Measurements from ENCODE around the gene AUTS2.

The AUTS2 gene

DNA sequence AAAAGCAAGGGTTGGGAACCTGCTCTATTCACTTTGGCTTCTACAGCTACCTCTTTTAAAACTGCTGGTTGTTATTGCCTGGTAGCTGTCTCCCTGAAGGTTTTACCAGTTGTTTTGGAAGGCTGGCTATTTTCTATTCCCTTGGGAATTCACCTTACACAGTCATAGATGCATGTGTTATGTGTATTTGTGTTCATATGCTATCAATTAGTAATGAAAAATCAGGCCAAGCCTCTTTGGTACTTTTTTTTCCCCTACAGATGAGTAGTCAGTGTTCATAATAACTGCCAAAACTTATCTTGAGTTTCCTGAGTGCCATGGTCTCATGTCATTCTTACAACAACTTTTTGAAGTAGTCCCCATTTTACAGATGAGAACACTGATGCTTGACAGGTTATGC lies 795.7 kb downstream of the AUTS2 start:
- no peak for DNase-seq (ENCODE audit: extremely low spot score)
- CTCF ChIA-PET: interaction anchor here (0.7 kb wide), 1 partner anchor 24 kb away, joined by 3 read pairs; no protein-coding TSS in a partner anchor
- TF ChIP-seq ZNF384 (IDR thresholded peaks at IDR 0.05) (no peak), FOXK2 (IDR thresholded peaks at IDR 0.05) (no peak), ELF4 (IDR thresholded peaks at IDR 0.05) (no peak), L3MBTL2 (conservative IDR thresholded peaks at IDR 0.05) (no peak), TARDBP (IDR thresholded peaks at IDR 0.05) (no peak), LEF1 (IDR thresholded peaks at IDR 0.05; ENCODE audit: borderline replicate concordance) (no peak), FOXM1 (IDR thresholded peaks at IDR 0.05; ENCODE audit: borderline replicate concordance) (no peak), HDGF (IDR thresholded peaks at IDR 0.05; ENCODE audit: borderline replicate concordance) (no peak), SP1 (IDR thresholded peaks at IDR 0.05) (no peak), ARNT (IDR thresholded peaks at IDR 0.05) (no peak), SUZ12 (IDR thresholded peaks at IDR 0.05) (no peak), FOXA1 (IDR thresholded peaks at IDR 0.05) (no peak), BHLHE40 (IDR thresholded peaks at IDR 0.05; ENCODE audit: borderline replicate concordance) (no peak), CTBP1 (IDR thresholded peaks at IDR 0.05; ENCODE audit: borderline replicate concordance) (no peak), NFRKB (IDR thresholded peaks at IDR 0.05) (no peak)
- TF ChIP-seq, protein P1, sequence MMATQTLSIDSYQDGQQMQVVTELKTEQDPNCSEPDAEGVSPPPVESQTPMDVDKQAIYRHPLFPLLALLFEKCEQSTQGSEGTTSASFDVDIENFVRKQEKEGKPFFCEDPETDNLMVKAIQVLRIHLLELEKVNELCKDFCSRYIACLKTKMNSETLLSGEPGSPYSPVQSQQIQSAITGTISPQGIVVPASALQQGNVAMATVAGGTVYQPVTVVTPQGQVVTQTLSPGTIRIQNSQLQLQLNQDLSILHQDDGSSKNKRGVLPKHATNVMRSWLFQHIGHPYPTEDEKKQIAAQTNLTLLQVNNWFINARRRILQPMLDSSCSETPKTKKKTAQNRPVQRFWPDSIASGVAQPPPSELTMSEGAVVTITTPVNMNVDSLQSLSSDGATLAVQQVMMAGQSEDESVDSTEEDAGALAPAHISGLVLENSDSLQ (IDR thresholded peaks at IDR 0.05): no peak
- POLR2A ChIA-PET: no interaction called here

DNA sequence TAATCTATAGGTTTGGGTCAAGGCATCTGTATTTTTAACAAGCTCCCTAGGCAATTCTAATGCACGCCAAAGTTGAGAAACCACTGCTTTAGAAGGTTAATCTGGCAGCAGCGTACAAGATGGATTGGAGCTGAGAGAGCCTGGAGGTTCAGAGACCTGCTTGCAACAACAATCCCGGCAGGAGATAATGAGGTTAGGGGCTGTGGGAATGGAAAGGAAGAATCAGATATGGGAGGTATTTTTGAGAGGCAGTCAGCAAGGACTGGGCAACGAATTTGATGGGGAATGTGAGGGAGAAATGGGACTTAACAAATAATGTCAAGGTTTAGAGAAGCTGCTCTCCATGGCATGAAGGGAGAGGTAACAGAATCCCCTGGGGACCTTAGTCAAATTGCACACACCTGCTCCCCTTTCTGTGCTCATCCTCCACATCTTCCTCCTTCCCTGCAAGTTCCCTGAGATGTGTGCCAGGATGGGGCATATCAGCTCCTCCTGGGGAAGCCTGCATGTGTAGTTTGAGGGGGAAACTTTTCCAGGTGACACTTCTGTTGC lies 802.6 kb downstream of the AUTS2 start:
- no peak for DNase-seq (ENCODE audit: extremely low spot score)
- TF ChIP-seq SP1 (IDR thresholded peaks at IDR 0.05): no peak
- TF ChIP-seq L3MBTL2 (conservative IDR thresholded peaks at IDR 0.05): no peak
- no peak for TF ChIP-seq CTBP1 (IDR thresholded peaks at IDR 0.05; ENCODE audit: borderline replicate concordance)
- TF ChIP-seq FOXA1 (IDR thresholded peaks at IDR 0.05): no peak
- TF ChIP-seq ELF4 (IDR thresholded peaks at IDR 0.05): no peak
- no peak for TF ChIP-seq TARDBP (IDR thresholded peaks at IDR 0.05)
- no peak for TF ChIP-seq ZNF384 (IDR thresholded peaks at IDR 0.05)
- no peak for TF ChIP-seq HDGF (IDR thresholded peaks at IDR 0.05; ENCODE audit: borderline replicate concordance)
- TF ChIP-seq NFRKB (IDR thresholded peaks at IDR 0.05): no peak
- TF ChIP-seq LEF1 (IDR thresholded peaks at IDR 0.05; ENCODE audit: borderline replicate concordance): no peak
- no peak for TF ChIP-seq BHLHE40 (IDR thresholded peaks at IDR 0.05; ENCODE audit: borderline replicate concordance)
- TF ChIP-seq SUZ12 (IDR thresholded peaks at IDR 0.05): no peak
- TF ChIP-seq, protein P1 (IDR thresholded peaks at IDR 0.05): no peak
- no peak for TF ChIP-seq FOXK2 (IDR thresholded peaks at IDR 0.05)
- TF ChIP-seq FOXM1 (IDR thresholded peaks at IDR 0.05; ENCODE audit: borderline replicate concordance): no peak
- CTCF ChIA-PET: interaction anchor here (0.6 kb wide), 1 partner anchor 413 kb away, joined by 4 read pairs; no protein-coding TSS in a partner anchor
- POLR2A ChIA-PET: no interaction called here

- DNase-seq (ENCODE audit: extremely low spot score): no peak
- POLR2A ChIA-PET: no interaction called here
- CTCF ChIA-PET: no interaction called here
- TF ChIP-seq FOXK2 (IDR thresholded peaks at IDR 0.05): no peak
- no peak for TF ChIP-seq CTBP1 (IDR thresholded peaks at IDR 0.05; ENCODE audit: borderline replicate concordance)
- no peak for TF ChIP-seq L3MBTL2 (conservative IDR thresholded peaks at IDR 0.05)
- no peak for TF ChIP-seq FOXA1 (IDR thresholded peaks at IDR 0.05)
- no peak for TF ChIP-seq LEF1 (IDR thresholded peaks at IDR 0.05; ENCODE audit: borderline replicate concordance)
- TF ChIP-seq BHLHE40 (IDR thresholded peaks at IDR 0.05; ENCODE audit: borderline replicate concordance): no peak
- TF ChIP-seq SP1 (IDR thresholded peaks at IDR 0.05): no peak
- TF ChIP-seq ARNT (IDR thresholded peaks at IDR 0.05): no peak
- no peak for TF ChIP-seq ELF4 (IDR thresholded peaks at IDR 0.05)
- no peak for TF ChIP-seq NFRKB (IDR thresholded peaks at IDR 0.05)
- TF ChIP-seq TARDBP (IDR thresholded peaks at IDR 0.05): no peak
- TF ChIP-seq SUZ12 (IDR thresholded peaks at IDR 0.05): no peak
- TF ChIP-seq ZNF384 (IDR thresholded peaks at IDR 0.05): no peak
- TF ChIP-seq, protein P1 (IDR thresholded peaks at IDR 0.05): no peak
- no peak for TF ChIP-seq FOXM1 (IDR thresholded peaks at IDR 0.05; ENCODE audit: borderline replicate concordance)
- no peak for TF ChIP-seq HDGF (IDR thresholded peaks at IDR 0.05; ENCODE audit: borderline replicate concordance)
These were observed 803.8 kb downstream of the AUTS2 start for GRCh38 chr7:70402069-70402468.

- no peak for DNase-seq (ENCODE audit: extremely low spot score)
- no peak for TF ChIP-seq SP1 (IDR thresholded peaks at IDR 0.05)
- TF ChIP-seq SUZ12 (IDR thresholded peaks at IDR 0.05): no peak
- TF ChIP-seq L3MBTL2 (conservative IDR thresholded peaks at IDR 0.05): no peak
- ChIA-PET POLR2A (no interaction called here), CTCF (no interaction called here)
These were observed 807.0 kb downstream of the AUTS2 start for GRCh38 chr7:70405241-70405640.

GRCh38 chr7:70406186-70406949 lies 808.1 kb downstream of the AUTS2 start:
- no peak for DNase-seq (ENCODE audit: extremely low spot score)
- TF ChIP-seq CTBP1 (IDR thresholded peaks at IDR 0.05; ENCODE audit: borderline replicate concordance): no peak
- ChIA-PET CTCF (no interaction called here), POLR2A (no interaction called here)

DNA sequence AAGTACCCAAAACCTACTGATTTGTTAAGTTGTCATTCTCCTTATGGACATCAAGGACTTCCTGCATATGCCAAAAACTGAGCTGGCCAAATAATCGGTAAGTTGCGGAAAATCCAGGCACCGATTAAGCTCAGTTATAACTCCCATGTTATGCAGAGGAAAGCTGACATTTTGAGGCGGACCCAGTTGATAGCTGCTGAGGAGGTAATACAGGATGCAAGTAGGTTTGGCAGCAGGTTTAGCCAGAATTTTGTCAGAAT lies 808.6 kb downstream of the AUTS2 start:
- no peak for DNase-seq (ENCODE audit: extremely low spot score)
- no peak for TF ChIP-seq BHLHE40 (IDR thresholded peaks at IDR 0.05; ENCODE audit: borderline replicate concordance)
- no peak for TF ChIP-seq FOXA1 (IDR thresholded peaks at IDR 0.05)
- no peak for TF ChIP-seq HDGF (IDR thresholded peaks at IDR 0.05; ENCODE audit: borderline replicate concordance)
- no peak for TF ChIP-seq ELF4 (IDR thresholded peaks at IDR 0.05)
- TF ChIP-seq NFRKB (IDR thresholded peaks at IDR 0.05): no peak
- no peak for TF ChIP-seq TARDBP (IDR thresholded peaks at IDR 0.05)
- TF ChIP-seq ARNT (IDR thresholded peaks at IDR 0.05): no peak
- no peak for TF ChIP-seq SP1 (IDR thresholded peaks at IDR 0.05)
- TF ChIP-seq LEF1 (IDR thresholded peaks at IDR 0.05; ENCODE audit: borderline replicate concordance): no peak
- TF ChIP-seq CTBP1 (IDR thresholded peaks at IDR 0.05; ENCODE audit: borderline replicate concordance): no peak
- TF ChIP-seq FOXM1 (IDR thresholded peaks at IDR 0.05; ENCODE audit: borderline replicate concordance): no peak
- no peak for TF ChIP-seq L3MBTL2 (conservative IDR thresholded peaks at IDR 0.05)
- no peak for TF ChIP-seq FOXK2 (IDR thresholded peaks at IDR 0.05)
- no peak for TF ChIP-seq SUZ12 (IDR thresholded peaks at IDR 0.05)
- TF ChIP-seq, protein P1 (IDR thresholded peaks at IDR 0.05): no peak
- TF ChIP-seq ZNF384 (IDR thresholded peaks at IDR 0.05): no peak
- ChIA-PET POLR2A (no interaction called here), CTCF (no interaction called here)
